OCI-LY1 (cell line): ENCODE measurements around the gene STAT3.

Experiments used
- H2AFZ ChIP-seq: fragments of 200-600 bp; sonication (generic), shearing (Covaris generic); 2 replicates; pipeline ENCODE4 v1.6.0; 2014; ENCODE audit warnings: antibody characterized with exemption, mild to moderate bottlenecking, low read length
- H3F3A ChIP-seq: fragments of 200-600 bp; sonication (generic), shearing (Covaris generic); 2 replicates; pipeline ENCODE4 v1.6.0; 2014; ENCODE audit warnings: mild to moderate bottlenecking, antibody characterized with exemption, low read length, moderate library complexity; ENCODE audit not compliant: insufficient read depth
- H3K27ac ChIP-seq: fragments of 200-600 bp; sonication (generic); 2 replicates; pipeline ENCODE4 v1.5.1; 2014; ENCODE audit warnings: low read length, mixed run types, mild to moderate bottlenecking, low read depth; ENCODE audit not compliant: poor library complexity, severe bottlenecking
- H3K27me3 ChIP-seq: fragments of 200-600 bp; sonication (generic); 2 replicates; pipeline ENCODE4 v1.6.0; 2014; ENCODE audit warnings: antibody characterized with exemption, mild to moderate bottlenecking, low read length, moderate library complexity; ENCODE audit not compliant: insufficient read depth
- H3K36me3 ChIP-seq: fragments of 200-600 bp; sonication (generic); 2 replicates; pipeline ENCODE4 v1.6.1; 2014; ENCODE audit warnings: mild to moderate bottlenecking, antibody characterized with exemption, low read length, moderate library complexity, mixed read lengths; ENCODE audit not compliant: insufficient read depth
- H3K4me1 ChIP-seq: fragments of 200-600 bp; sonication (generic); 2 replicates; pipeline ENCODE4 v1.5.1; 2014; ENCODE audit warnings: mild to moderate bottlenecking, low read length, moderate library complexity; ENCODE audit not compliant: insufficient read depth, severe bottlenecking
- H3K4me2 ChIP-seq: fragments of 200-600 bp; sonication (generic), shearing (Covaris generic); 2 replicates; pipeline ENCODE4 v1.6.1; 2014; ENCODE audit warnings: low read length
- H3K4me3 ChIP-seq: fragments of 200-600 bp; sonication (generic); 2 replicates; pipeline ENCODE4 v1.5.1; 2014; ENCODE audit warnings: low read length, low read depth, mild to moderate bottlenecking, mixed read lengths; ENCODE audit not compliant: poor library complexity, severe bottlenecking
- H3K79me2 ChIP-seq: fragments of 200-600 bp; shearing (Covaris generic); 2 replicates; pipeline ENCODE4 v1.6.1; 2016; ENCODE audit warnings: mixed run types, low read length, mixed read lengths; ENCODE audit not compliant: insufficient read depth
- H3K9ac ChIP-seq: fragments of 200-600 bp; sonication (generic), shearing (Covaris generic); 2 replicates; pipeline ENCODE4 v1.6.1; 2014; ENCODE audit warnings: mild to moderate bottlenecking, low read length, mixed read lengths
- H3K9me2 ChIP-seq: fragments of 200-600 bp; sonication (generic), shearing (Covaris generic); 2 replicates; pipeline ENCODE4 v1.6.1; 2014; ENCODE audit warnings: low read depth, mild to moderate bottlenecking, low read length, mixed read lengths
- H3K9me3 ChIP-seq: fragments of 200-600 bp; shearing (Covaris generic); 2 replicates; pipeline ENCODE4 v1.6.1; 2014; ENCODE audit warnings: low read length, mixed read lengths
- H4K20me1 ChIP-seq: fragments of 200-600 bp; sonication (generic), shearing (Covaris generic); 2 replicates; pipeline ENCODE4 v1.6.0; 2016; ENCODE audit warnings: mild to moderate bottlenecking, low read length; ENCODE audit not compliant: insufficient read depth
- CTCF ChIP-seq: fragments of 200-600 bp; sonication (generic), shearing (Covaris generic); IDR thresholded peaks from 2 replicates; pipeline ENCODE4 v1.5.1; 2017; ENCODE audit warnings: mild to moderate bottlenecking, antibody characterized with exemption, low read length, moderate library complexity, mixed read lengths
- EZH2 ChIP-seq: fragments of 200-600 bp; sonication (generic), shearing (Covaris generic); IDR thresholded peaks from 2 replicates; pipeline ENCODE4 v1.8.0; 2017; ENCODE audit warnings: borderline replicate concordance, mixed run types, mild to moderate bottlenecking, antibody characterized with exemption, low read length, moderate library complexity, mixed read lengths

The STAT3 gene

GRCh38 chr17:42312035-42312284 lies 76.3 kb downstream of the STAT3 start:
- Histone ChIP-seq H3K27ac (no peak overlapping the region), H3K36me3 (no peaks in the 10 kb centered on the region), H3F3A (no peaks in the 10 kb centered on the region), H3K79me2 (no peaks in the 10 kb centered on the region), H3K27me3 (no peaks in the 10 kb centered on the region), H3K9me3 (no peaks in the 10 kb centered on the region), H3K4me3 (no peak overlapping the region), H4K20me1 (no peaks in the 10 kb centered on the region), H3K9me2 (no peaks in the 10 kb centered on the region), H2AFZ (no peak overlapping the region), H3K4me1 (peaks cover 19% of the 10 kb centered on the region), H3K4me2 (peak overlapping the region; percentile 67; the same call in 1 of the 2 replicates), H3K9ac (no peak overlapping the region)
- TF ChIP-seq EZH2 (no peak), CTCF (no peak)

GRCh38 chr17:42311240-42312034 lies 76.8 kb downstream of the STAT3 start:
- Histone ChIP-seq H3K4me2 (no peak overlapping the region), H3K36me3 (no peaks in the 10 kb centered on the region), H4K20me1 (no peaks in the 10 kb centered on the region)

GRCh38 chr17:42310787-42311215 lies 77.4 kb downstream of the STAT3 start:
- no peaks in the 10 kb centered on the region for H3K36me3 ChIP-seq
- no peak overlapping the region for H3K9ac ChIP-seq
- H3K4me2 ChIP-seq, result no peak overlapping the region
- no peaks in the 10 kb centered on the region for H3K9me3 ChIP-seq
- H3K27ac ChIP-seq, result no peak overlapping the region
- no peaks in the 10 kb centered on the region for H4K20me1 ChIP-seq
- H3K9me2 ChIP-seq, result no peaks in the 10 kb centered on the region
- no peak for TF ChIP-seq EZH2
- TF ChIP-seq CTCF, result no peak
- H3K27me3 ChIP-seq, result no peaks in the 10 kb centered on the region; the same call in 1 of the 2 replicates
- no peaks in the 10 kb centered on the region for H3F3A ChIP-seq
- H3K4me1 ChIP-seq, result peaks cover 19% of the 10 kb centered on the region
- no peak overlapping the region for H2AFZ ChIP-seq
- no peak overlapping the region for H3K4me3 ChIP-seq
- no peaks in the 10 kb centered on the region for H3K79me2 ChIP-seq

More at GRCh38 chr17:42311240-42312034, 76.8 kb downstream of the STAT3 start:
- Histone ChIP-seq H3K79me2 (no peaks in the 10 kb centered on the region), H3F3A (no peaks in the 10 kb centered on the region), H3K4me1 (peaks cover 19% of the 10 kb centered on the region), H3K9me2 (no peaks in the 10 kb centered on the region), H3K9me3 (no peaks in the 10 kb centered on the region), H3K27me3 (no peaks in the 10 kb centered on the region), H3K27ac (no peak overlapping the region), H2AFZ (no peak overlapping the region), H3K9ac (no peak overlapping the region), H3K4me3 (no peak overlapping the region)
- TF ChIP-seq EZH2, result no peak
- no peak for TF ChIP-seq CTCF
